HG02938 (cell line): Measurements from ENCODE around the gene CTXND1.
"Not testable (repeated sequence)": the region's sequence is repeated elsewhere in the genome, so short reads cannot be mapped to it uniquely, and the experiment has no call there.

Source experiments
- ATAC-seq: cut with Tn5 transposase; IDR thresholded peaks from one replicate; pipeline ENCODE4 v1.9.1; 2021; ENCODE audit warnings: mild to moderate bottlenecking, moderate library complexity; ENCODE audit not compliant: unreplicated experiment

The CTXND1 gene

DNA sequence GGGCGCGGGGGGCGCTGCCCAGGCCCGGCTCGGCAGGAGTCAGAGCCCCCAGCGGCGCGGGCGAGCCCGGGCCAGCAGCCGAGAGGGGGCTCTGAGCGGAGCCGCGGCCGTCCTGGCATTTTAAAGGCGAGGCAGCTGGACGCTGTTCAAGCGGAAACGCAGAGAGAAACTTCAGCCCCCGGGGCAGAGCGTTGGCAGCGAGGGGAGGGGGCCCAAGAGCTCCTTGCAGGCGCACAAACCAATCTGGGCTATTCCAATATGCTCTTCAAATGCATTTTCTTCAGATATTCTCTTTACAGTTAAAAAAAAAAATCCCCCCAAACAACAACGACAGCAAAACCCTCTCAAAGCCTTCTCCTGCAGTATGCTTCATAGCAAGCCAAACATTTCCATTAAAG lies at the start of gene CTXND1:
Gene CTXND1, minus strand, starts transcription at position 93 of the 398 bp plus-strand sequence. CDS start 50,264 bp downstream, outside the sequence.
- ATAC-seq, result no peak

DNA sequence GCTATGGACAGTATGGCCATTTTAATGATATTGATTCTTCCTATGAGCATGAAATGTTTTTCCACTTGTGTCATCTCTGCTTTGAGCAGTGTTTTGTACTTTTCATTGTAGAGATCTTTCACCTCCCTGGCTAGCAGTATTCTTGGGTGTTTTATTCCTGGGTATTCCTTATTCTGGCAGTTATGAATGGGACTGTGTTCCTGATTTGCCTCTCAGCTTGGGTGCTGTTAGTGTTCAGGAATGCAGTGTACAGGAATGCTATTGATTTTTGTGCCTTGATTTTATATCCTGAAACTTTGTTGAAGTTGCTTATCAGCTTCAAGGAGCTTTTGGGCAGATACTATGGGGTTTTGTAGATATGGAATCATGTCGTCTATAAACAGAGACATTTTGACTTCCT lies 49.5 kb upstream of the CTXND1 start:
- no peak for ATAC-seq

DNA sequence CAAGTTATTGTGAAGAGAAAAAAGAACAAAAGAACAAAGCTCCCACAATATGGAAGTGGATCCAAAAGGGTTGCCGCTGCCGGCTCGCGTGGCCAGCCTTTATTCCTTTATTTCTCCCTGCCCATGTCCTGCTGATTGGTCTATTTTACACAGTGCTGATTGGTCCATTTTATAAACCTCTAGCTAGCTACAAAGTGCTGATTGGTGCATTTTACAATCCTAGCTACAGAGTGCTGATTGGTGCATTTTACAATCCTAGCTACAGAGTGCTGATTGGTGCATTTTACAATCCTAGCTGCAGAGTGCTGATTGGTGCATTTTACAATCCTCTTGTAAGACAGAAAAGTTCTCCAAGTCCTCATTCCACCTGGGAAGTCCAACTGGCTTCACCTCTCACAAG lies 43.8 kb upstream of the CTXND1 start:
- not testable (repeated sequence) for ATAC-seq

DNA sequence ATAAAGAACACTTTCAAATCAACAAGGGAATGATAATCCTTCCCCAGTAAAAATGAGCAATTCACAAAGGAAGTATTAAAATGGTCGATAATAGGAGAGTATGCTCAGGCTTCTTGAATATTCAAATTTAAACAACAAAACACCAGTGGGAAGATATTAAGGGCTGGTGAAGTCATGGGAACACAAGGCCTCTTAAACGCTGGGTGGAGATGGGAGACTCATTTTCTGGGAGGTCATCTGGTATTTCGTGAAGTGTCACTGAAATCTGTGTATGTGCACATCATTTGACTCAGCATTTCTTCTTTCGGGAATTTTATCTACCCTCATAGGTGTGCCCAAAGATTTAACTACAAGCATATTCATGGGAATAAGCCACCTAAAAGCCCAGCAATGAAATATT lies 40.1 kb upstream of the CTXND1 start:
- ATAC-seq, result no peak

DNA sequence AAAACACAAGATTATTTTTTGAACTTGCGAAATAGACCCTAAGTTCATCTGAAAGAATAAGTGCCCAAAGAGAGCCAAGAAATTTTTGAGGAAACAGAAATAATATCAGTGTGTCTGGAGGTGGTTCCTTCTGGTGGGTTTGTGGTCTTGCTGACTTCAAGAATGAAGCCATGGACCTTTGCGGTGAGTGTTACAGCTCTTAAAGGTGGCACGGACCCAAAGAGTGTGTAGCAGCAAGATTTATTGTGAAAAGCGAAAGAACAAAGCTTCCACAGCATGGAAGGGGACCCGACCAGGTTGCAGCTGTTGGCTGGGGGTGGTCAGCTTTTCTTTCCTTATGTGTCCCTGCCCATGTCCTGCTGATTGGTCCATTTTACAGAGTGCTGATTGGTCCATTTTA lies 38.9 kb upstream of the CTXND1 start:
- ATAC-seq, result not testable (repeated sequence)

DNA sequence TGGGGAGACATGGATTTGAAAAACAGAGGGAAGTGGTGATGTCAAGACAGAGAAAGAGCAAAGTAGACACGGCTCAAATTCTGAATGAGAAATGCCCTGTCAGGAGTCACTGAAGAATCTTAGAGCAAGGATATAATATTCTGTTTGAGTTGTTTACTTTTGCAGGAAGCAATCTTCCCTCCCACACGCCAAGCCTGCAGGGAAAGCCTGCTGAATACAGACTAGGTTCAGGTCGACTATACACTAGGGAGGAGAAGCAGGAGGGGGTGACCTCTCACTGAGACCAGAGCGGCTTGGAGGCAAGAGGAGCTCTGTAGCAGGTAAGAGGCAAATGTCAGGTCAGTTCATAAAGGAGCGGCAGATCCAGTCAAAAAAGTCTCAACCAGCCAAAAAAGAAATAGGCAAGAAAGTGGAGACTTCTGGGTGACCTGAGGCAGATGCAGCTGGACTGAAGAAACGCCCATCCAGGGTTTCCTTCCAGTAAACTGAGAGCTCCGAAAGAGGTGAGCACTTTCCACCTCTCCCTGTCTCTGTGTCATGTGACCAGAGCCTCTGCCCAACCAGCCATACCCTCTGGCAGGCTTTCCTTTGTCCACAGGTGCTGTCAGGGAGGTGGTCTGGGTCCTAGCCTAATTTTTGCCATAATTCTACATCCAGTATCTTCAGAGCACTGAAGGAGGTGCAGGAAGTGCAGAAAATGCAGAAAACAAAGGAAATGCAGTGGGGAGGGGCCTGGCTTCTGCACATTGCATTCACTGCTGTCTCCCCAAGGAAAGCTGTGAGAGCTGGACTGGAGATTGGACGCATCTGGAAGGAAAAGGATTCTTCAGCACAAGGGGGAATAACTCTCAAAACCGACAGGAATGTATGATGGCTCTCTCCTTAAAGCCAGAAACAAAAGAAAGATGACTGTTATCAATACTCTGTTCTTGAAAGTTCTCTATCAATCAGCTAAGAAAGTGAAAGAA lies 37.8 kb upstream of the CTXND1 start:
- no peak for ATAC-seq

DNA sequence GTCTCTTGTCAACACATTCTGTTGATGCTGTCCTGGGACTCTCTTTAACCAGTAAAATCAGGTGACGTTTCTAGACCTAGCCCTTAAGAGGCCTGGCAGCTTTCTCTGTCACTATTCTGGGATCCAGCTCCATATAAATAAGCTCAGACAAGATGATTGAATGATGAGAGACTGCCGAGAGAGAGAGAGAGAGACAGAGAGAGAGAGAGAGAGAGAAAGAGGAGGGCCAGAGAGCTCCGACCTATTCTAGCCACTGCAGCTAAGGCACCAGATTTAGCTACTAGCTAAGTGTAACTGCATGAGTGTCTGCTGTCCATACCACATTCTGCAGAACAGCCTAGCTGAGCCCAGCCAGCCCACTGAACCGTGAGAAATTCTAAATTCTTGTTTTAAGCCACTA lies 36.1 kb upstream of the CTXND1 start:
- no peak for ATAC-seq

DNA sequence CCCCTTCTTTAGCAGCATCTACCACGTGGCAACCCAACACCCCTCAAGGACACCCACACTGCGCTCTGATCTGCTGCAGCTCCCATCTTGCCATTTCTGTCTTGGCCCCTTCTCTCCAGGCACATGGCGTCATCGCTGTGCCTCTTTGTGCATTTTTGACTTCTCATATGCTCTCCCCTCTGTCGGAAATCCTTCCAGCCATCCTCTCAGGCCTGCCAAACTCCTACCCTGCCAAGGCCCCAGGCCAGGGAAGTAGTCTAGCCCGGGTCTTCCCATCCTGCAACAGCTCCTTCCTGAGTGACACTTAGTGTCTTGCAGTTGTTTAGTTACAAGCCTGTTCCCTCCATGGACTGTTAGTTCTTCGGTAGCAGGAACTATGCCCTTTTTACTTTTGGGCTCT lies 34.0 kb upstream of the CTXND1 start:
- no peak for ATAC-seq

DNA sequence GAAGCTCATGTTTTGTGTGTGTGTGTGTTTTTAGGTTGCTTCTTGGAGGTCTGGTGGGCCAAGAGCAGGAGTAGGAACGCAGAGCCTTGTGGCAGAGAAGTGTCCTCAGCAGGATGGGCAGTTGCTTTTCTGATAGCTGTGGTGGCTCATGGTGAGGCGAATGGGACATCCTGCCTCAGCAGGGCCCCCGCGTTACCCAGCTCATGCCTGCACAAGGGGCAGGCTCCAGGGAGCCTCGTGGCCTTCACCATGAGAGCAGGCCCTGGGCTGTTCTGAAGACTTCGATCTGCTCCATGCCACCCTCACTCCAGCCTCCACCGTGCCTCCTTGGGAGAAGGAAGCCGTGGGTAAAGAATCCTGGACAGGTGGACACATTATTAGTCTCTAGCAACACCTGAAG lies 33.4 kb upstream of the CTXND1 start:
- ATAC-seq, result no peak

DNA sequence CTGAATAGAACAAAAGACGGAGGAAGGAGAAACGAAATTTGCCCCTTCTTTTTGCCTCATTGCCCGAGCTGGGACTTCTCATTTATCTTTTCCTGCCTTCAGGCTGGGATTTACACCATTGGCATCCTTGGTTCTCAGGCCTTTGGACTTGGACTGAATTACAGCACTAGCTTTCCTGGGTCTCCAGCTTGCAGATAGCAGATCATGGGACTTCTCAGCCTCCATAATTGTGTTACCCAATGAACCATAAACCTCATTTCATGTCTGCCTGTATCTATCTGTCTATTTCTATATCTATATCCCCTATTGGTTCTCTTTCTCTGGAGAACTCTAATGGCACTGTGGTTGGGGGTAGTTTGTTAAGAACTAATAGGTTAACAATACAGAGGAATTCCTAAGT lies 31.5 kb upstream of the CTXND1 start:
- no peak for ATAC-seq

DNA sequence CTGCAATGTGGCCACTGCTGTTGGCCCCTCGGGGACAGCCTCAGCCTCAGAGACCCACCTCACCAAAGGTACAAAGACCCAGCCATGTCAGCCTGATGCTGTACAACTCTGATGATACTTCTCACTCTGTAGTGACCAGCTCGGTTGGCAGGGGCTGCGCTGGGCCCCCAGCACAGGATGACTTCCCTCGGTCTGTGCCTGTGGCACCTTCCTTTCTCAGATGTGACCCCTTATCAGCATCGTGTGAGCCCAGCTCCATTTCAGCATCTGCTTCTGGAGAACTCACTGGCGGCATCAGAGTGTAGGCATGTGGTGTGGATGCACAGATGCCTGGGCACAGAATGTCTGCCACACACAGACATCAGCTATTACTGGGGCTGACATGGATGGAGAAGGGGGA lies 25.1 kb upstream of the CTXND1 start:
- no peak for ATAC-seq

DNA sequence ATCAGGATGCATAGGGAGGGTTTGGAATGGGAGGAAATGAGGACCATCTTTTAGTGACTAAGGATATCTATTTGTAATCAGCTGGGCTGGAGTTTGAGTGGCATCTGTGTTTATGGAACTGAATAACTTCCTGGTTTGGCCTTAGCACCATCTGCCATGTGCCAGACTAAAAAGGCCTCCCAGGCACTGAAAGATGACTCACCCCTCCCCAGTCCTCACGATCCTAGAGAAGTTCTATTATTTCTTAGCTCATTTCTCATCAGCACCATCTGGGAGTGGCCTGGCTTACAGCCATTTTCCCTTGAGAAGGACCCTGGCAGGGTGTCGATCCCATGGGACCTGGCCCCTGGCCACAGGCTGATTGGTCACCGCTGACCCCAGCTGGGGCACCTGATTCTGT lies 23.9 kb upstream of the CTXND1 start:
- no peak for ATAC-seq

DNA sequence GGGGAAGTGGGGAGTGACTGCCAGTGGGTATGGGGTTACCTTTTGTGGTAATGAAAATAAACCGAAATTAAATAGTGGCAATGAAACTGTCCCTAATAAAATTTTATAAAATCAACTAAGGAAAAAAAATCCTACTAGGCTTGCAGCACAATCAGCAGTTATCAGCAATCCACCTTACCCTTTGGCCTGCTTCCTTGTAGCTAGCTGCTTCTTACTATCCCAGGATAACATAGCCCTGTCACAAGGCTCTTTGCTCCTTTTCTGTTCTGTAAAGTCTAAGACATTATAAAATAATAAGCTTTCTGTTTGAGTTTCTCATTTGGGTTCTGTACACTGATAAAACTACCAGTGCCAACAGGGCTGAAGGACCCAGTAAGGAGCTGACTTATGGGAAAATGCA lies 23.0 kb upstream of the CTXND1 start:
- ATAC-seq, result no peak

DNA sequence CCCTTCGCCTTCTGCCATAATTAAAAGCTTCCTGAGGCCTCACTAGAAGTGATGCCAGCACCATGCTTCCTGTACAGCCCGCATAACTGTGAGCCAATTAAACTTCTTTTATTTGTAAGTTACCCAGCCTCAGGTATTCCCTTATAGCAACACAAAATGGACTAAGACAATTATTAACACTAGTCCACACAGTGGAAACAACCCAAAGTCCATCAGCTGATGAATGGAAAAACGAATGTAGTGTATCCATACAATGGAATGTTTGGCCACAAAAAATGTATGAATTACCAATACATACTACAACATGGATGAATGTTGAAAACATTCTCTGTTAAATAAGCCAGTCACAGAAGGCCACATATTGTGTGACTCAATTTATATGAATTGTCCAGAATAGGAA lies 22.5 kb upstream of the CTXND1 start:
- no peak for ATAC-seq

DNA sequence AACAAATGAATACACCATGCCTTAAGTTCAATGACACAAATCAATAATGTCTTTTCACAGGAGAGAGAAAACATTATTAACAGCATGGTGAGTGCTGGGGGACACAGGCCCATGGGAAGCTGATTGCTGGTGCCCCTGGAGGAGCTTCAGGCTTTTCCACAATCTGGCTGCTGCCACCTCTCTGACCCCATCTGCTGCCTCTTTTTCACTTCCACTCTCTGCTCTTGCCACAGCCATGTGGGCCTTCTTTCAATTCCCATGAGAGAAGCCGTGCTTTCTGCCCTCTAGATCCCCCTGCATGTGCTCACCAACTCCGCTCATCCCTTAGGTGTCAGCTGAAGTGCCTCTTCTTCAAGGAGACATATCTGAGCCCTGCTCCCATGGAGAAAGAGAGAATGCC lies 21.0 kb upstream of the CTXND1 start:
- no peak for ATAC-seq

DNA sequence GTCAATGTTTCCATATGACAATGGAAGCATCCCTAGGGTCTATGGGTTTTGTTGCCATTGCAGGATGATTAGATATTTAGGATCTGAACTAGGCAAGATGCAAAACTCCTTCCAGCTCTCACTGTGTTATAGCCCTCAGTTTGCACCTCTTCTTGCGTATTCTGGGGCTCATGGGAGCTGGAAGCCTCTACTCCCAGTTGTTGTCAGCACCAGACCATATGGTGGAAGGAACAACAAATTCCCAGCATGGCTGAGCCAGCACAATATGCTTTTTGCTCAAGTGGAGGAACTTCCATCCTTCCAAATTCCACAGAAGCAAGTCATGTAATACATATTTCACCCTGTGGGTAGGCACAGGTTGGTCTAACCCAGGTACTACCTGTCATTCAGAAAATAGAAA lies 18.5 kb upstream of the CTXND1 start:
- ATAC-seq, result no peak

DNA sequence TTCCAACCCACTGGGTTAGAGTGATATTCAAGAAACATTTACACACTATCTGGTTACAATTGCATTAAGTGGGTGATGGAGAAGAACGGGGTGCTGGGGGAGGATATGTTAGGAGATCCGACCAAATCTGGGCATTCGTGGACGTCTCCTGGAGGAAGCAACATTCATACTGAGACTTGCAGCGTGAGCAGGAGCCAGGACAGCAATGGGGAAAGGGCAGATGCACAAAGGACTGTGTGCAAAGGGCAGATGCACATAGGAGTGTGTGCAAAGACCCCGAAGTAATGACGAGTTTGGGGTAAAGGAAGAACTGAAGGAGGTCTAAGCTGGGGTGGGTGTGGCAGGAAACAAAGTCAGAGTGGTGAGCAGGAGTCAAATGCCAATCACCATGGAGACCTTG lies 16.1 kb upstream of the CTXND1 start:
- no peak for ATAC-seq

DNA sequence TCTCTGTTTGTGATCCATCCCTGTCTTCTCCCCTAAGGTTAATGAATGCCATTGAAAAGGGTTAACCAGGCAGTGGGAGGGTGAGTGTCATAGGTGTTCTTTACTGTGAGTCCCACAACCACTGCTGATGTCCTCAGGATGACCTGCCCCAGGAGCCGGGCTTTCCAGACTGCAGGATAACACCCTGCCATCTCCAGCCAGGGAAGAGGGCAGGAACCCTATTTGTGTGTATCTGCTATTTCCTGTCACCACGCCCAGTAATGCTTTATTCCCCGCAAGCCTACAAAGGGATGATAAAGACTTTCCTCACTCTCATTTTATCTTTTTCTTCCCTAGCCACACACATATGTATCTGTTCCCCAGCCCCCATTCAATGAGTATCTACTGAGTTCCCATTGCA lies 15.6 kb upstream of the CTXND1 start:
- ATAC-seq, result no peak

DNA sequence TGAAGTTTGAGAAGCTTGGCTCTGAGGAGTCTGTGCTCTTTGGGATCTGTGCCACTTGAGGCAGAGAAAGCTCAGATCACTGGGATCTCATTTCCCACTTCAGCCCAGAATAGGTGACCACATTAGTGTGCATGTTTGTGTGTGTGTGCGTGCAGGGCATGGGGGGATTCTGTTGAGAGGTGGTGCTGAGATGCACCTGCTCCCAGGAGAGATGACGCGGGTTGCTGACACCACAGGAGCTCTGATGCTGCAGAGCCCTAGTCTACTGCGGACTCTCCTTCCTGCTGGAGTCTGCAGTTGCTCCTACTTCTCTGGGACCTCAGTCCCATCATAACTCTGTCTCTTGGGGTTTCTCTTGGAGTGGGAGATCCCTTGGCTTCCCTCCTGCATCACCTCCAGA lies 14.7 kb upstream of the CTXND1 start:
- ATAC-seq, result no peak

DNA sequence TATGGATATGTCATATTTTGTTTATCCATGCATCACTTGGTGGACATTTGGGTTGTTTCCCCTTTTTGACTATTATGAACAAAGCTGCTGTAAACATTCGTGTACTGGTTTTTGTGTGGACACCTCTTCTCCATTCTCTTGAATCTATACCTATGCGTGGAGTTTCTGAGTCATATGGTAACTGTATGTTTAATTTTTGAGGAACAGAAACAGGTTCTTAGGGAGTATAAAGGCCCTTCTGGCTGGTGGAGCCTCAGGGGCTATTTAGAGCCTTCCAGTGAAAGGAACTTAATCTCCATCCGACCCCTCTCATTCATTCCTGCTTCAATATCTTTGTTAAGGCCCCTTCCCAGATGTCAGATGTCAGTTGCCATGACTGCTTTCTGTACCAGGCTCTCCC lies 14.1 kb upstream of the CTXND1 start:
- no peak for ATAC-seq

DNA sequence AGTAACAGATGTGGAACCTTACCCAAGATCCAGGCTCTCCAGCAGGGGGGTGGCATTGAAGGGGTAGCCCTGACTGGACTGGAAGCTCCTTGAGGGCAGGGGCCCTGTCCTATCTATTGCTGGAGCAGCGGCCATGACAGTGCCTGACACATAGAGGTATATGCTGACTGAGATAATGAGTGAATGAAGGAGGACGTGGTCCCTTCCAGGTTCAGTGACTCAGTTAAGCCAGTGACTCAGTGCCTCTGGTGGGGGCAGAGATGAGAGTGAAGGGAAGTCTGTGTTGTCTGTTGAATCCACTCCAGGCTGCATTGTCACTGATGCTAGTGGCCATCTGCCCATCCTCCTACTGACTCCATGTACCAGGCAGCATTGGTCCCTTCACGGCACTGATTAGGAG lies 13.0 kb upstream of the CTXND1 start:
- ATAC-seq, result no peak

DNA sequence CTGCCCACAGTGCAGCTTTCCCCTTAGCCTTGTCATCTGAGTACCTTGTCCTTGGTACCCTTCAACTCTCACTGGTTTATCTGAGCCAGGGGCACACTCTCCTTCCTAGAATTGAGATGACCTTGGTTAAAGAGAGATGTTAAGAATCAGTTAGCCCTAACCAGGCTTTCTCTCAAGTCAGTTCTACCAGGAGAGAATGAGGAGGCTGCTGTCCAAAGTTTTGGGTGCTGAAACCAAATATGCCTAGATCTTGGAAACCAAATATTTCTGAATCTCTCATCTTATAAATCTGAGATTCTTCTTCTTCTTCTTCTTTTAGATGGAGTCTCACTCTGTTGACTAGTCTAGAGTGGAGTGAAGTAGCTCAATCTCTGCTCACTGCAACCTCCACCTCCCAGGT lies 12.0 kb upstream of the CTXND1 start:
- no peak for ATAC-seq

DNA sequence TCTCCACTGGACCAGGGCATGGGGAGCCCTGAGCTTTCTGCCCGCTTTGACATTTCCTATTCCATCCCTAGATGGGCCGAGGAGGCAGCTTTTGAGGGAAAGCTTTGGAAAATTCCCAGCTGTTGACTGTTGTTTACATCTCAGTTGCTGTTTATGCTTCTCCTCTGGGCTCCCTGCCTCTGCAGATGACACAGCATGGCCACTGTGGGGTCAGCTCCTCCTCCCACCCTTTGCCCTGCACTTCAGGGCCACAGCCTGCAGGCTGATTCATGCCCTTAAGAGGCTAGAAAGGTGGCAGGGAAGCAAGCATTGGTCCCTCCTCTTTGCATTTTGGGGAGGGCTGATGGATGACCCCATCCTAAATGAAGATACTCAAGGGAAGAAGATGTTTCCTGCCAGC lies 8.5 kb upstream of the CTXND1 start:
- ATAC-seq, result no peak
